Breast epithelium (tissue), 3 donors: Measurements from ENCODE around the gene PRR9.

Source experiments
- POLR2A ChIP-seq: fragments of 450-650 bp; IDR thresholded peaks from one replicate; pipeline ENCODE4 v1.6.1; 2016; ENCODE audit warnings: antibody characterized with exemption, mild to moderate bottlenecking, moderate library complexity
- TF ChIP-seq, protein P1 (sequence below), 3 donors: fragments of 450-650 bp; IDR thresholded peaks; one replicate each; pipeline ENCODE4 v1.5.1; 2016 to 2017; ENCODE audit warnings: antibody characterized with exemption in 3 of 3, mild to moderate bottlenecking in 3 of 3, moderate library complexity in 3 of 3

DNA sequence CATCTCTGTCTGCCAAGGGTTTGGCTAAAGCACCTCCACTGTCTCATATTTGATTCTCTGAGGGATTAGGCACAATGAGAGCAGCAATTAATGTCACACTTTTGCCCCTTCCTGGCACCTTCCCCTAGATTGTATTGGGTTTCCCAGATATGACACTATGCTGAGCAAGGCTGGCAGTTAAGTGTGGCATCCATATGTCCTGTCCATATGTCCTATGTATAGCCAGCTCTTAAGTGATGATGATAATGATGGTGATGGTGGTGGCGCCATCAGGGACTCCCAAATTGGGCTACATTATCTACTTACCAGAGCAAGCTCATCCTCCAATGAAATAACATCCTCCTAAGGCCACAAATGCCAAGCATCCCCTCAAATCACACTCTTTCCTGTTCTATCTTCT lies 28.6 kb downstream of the PRR9 start:
- no peak for TF ChIP-seq POLR2A
- TF ChIP-seq, protein P1, sequence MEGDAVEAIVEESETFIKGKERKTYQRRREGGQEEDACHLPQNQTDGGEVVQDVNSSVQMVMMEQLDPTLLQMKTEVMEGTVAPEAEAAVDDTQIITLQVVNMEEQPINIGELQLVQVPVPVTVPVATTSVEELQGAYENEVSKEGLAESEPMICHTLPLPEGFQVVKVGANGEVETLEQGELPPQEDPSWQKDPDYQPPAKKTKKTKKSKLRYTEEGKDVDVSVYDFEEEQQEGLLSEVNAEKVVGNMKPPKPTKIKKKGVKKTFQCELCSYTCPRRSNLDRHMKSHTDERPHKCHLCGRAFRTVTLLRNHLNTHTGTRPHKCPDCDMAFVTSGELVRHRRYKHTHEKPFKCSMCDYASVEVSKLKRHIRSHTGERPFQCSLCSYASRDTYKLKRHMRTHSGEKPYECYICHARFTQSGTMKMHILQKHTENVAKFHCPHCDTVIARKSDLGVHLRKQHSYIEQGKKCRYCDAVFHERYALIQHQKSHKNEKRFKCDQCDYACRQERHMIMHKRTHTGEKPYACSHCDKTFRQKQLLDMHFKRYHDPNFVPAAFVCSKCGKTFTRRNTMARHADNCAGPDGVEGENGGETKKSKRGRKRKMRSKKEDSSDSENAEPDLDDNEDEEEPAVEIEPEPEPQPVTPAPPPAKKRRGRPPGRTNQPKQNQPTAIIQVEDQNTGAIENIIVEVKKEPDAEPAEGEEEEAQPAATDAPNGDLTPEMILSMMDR (IDR thresholded peaks at IDR 0.05), result no peak
